Nephron (organoid): ENCODE results near the gene OOSP2.
"Not testable (repeated sequence)": the region's sequence is repeated elsewhere in the genome, so short reads cannot be mapped to it uniquely, and the experiment has no call there.

Source experiments
- H3K27ac Mint-ChIP-seq, 3 experiments: 2 replicates each; pipeline ENCODE4 v1.8.0; 2020; ENCODE audit warnings: mixed read lengths in 3 of 3, mild to moderate bottlenecking in 2 of 3, moderate library complexity in 1 of 3
- H3K27me3 Mint-ChIP-seq: 2 replicates; pipeline ENCODE4 v1.8.0; 2021; ENCODE audit warnings: low read depth, mild to moderate bottlenecking, moderate library complexity, mixed read lengths
- H3K36me3 Mint-ChIP-seq: 2 replicates; pipeline ENCODE4 v1.8.0; 2020; ENCODE audit warnings: low read depth, mixed read lengths
- H3K4me1 Mint-ChIP-seq: 2 replicates; pipeline ENCODE4 v1.8.0; 2020; ENCODE audit warnings: mixed read lengths
- H3K4me3 Mint-ChIP-seq, 3 experiments: 2 replicates each; pipeline ENCODE4 v1.8.0; 2020; ENCODE audit warnings: mild to moderate bottlenecking in 3 of 3, mixed read lengths in 3 of 3, moderate library complexity in 2 of 3
- H3K9me3 Mint-ChIP-seq: 2 replicates; pipeline ENCODE4 v1.8.0; 2020; ENCODE audit warnings: mixed read lengths
- TF ChIP-seq, protein P1 (sequence below), 3 experiments: fragments of 200-600 bp; sonication (generic); IDR thresholded peaks; one replicate each; pipeline ENCODE4 v1.5.0; 2021; ENCODE audit warnings: antibody characterized with exemption in 3 of 3; ENCODE audit not compliant: unreplicated experiment in 3 of 3

OOSP2 gene

DNA sequence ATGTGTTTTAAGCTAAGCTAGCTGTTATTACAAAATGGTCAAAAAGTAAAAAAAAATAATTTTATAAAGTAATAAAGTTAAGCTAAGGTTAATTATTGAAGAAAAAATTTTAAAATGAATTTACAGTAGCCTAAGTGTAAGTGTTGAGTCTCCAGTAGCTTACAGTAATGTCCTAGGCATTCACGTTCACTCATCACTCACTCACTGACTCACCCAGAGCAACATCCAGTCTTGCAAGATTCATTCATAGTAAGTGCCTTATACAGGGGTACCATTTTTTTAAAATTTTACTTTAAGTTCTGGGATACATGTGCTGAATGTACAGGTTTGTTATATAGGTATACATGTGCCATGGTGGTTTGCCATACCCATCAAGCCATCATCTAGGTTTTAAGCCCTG, 34.8 kb upstream of the OOSP2 start:
- Mint-ChIP-seq H3K4me1 (no peaks in the 10 kb centered on the region), H3K27ac (no peak overlapping the region), H3K4me3 (no peak overlapping the region), H3K9me3 (no peaks in the 10 kb centered on the region), H3K27me3 (no peaks in the 10 kb centered on the region), H3K36me3 (no peaks in the 10 kb centered on the region)
- TF ChIP-seq, protein P1, sequence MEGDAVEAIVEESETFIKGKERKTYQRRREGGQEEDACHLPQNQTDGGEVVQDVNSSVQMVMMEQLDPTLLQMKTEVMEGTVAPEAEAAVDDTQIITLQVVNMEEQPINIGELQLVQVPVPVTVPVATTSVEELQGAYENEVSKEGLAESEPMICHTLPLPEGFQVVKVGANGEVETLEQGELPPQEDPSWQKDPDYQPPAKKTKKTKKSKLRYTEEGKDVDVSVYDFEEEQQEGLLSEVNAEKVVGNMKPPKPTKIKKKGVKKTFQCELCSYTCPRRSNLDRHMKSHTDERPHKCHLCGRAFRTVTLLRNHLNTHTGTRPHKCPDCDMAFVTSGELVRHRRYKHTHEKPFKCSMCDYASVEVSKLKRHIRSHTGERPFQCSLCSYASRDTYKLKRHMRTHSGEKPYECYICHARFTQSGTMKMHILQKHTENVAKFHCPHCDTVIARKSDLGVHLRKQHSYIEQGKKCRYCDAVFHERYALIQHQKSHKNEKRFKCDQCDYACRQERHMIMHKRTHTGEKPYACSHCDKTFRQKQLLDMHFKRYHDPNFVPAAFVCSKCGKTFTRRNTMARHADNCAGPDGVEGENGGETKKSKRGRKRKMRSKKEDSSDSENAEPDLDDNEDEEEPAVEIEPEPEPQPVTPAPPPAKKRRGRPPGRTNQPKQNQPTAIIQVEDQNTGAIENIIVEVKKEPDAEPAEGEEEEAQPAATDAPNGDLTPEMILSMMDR (IDR thresholded peaks at IDR 0.05; ENCODE audit: unreplicated experiment in 3 of 3): no peak

- no peaks in the 10 kb centered on the region for H3K4me1 Mint-ChIP-seq
- TF ChIP-seq, protein P1 (IDR thresholded peaks at IDR 0.05; ENCODE audit: unreplicated experiment in 3 of 3): no peak
- H3K9me3 Mint-ChIP-seq: no peaks in the 10 kb centered on the region
- H3K27ac Mint-ChIP-seq: no peak within 1 kb of the TSS
- no peaks in the 10 kb centered on the region for H3K36me3 Mint-ChIP-seq
- H3K4me3 Mint-ChIP-seq: no peak within 1 kb of the TSS
- peaks cover 3% of the 10 kb centered on the region for H3K27me3 Mint-ChIP-seq
These were observed 23.3 kb upstream of the OOSP2 start, which contains the start of gene OOSP4B for GRCh38 chr11:60016881-60017280. Gene OOSP4B, plus strand, starts transcription at chr11:60017181.

GRCh38 chr11:60018058-60018457, 22.2 kb upstream of the OOSP2 start:
- Mint-ChIP-seq H3K27ac (no peak overlapping the region), H3K36me3 (no peaks in the 10 kb centered on the region), H3K9me3 (no peaks in the 10 kb centered on the region), H3K4me3 (no peak overlapping the region), H3K27me3 (peaks cover 3% of the 10 kb centered on the region), H3K4me1 (no peaks in the 10 kb centered on the region)
- TF ChIP-seq, protein P1 (IDR thresholded peaks at IDR 0.05; ENCODE audit: unreplicated experiment in 3 of 3): no peak

GRCh38 chr11:60020376-60020775, 19.8 kb upstream of the OOSP2 start:
- H3K27ac Mint-ChIP-seq, H3K9me3 Mint-ChIP-seq: not testable (repeated sequence)

GRCh38 chr11:60029015-60029632, 11.1 kb upstream of the OOSP2 start:
- H3K27ac Mint-ChIP-seq: no peak overlapping the region

More at GRCh38 chr11:60020376-60020775, 19.8 kb upstream of the OOSP2 start:
- not testable (repeated sequence) for H3K36me3 Mint-ChIP-seq, H3K27me3 Mint-ChIP-seq, H3K4me3 Mint-ChIP-seq, H3K4me1 Mint-ChIP-seq

DNA sequence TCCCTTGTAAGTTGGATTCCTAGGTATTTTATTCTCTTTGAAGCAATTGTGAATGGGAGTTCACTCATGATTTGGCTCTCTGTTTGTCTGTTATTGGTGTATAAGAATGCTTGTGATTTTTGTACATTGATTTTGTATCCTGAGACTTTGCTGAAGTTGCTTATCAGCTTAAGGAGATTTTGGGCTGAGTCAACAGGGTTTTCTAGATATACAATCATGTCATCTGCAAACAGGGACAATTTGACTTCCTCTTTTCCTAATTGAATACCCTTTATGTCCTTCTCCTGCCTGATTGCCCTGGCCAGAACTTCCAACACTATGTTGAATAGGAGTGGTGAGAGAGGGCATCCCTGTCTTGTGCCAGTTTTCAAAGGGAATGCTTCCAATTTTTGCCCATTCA, 10.2 kb downstream of the OOSP2 start:
- H3K27ac Mint-ChIP-seq, H3K4me3 Mint-ChIP-seq, H3K36me3 Mint-ChIP-seq, H3K9me3 Mint-ChIP-seq, H3K4me1 Mint-ChIP-seq, H3K27me3 Mint-ChIP-seq: not testable (repeated sequence)

More at GRCh38 chr11:60029015-60029632, 11.1 kb upstream of the OOSP2 start:
- H3K4me3 Mint-ChIP-seq: no peak overlapping the region
- H3K9me3 Mint-ChIP-seq: no peaks in the 10 kb centered on the region
- no peaks in the 10 kb centered on the region for H3K4me1 Mint-ChIP-seq
- H3K36me3 Mint-ChIP-seq: no peaks in the 10 kb centered on the region
- no peaks in the 10 kb centered on the region for H3K27me3 Mint-ChIP-seq
- TF ChIP-seq, protein P1 (IDR thresholded peaks at IDR 0.05; ENCODE audit: unreplicated experiment in 3 of 3): no peak

- not testable (repeated sequence) for H3K27me3 Mint-ChIP-seq, H3K27ac Mint-ChIP-seq, H3K4me1 Mint-ChIP-seq, H3K9me3 Mint-ChIP-seq, H3K36me3 Mint-ChIP-seq, H3K4me3 Mint-ChIP-seq
These were observed 10.6 kb downstream of the OOSP2 start for GRCh38 chr11:60050839-60051238.
